CD4-positive, alpha-beta T cell (primary cell): ENCODE results near the gene OIP5. TPM values are rescaled to one million over a fixed set of nuclear protein-coding genes. Genes with fewer than 3 reads are reported as not detected.

ENCODE experiments used
- ATAC-seq: fragments of 200-7000 bp; cut with Tn5 transposase; one replicate; pipeline ENCODE4 v1.10.0; 2022; ENCODE audit warnings: mild to moderate bottlenecking; ENCODE audit not compliant: poor library complexity
- CTCF ChIA-PET: fragments of 350-600 bp; sonication (Branson Sonifier 250); formaldehyde crosslinking; loops from one replicate; lab custom pipeline; 2021; ENCODE audit warnings: antibody characterized with exemption, inconsistent platforms; lab: Charles Lee
- POLR2A ChIA-PET: fragments of 350-600 bp; sonication (Branson Sonifier 250); formaldehyde crosslinking; loops from one replicate; lab custom pipeline; 2021; ENCODE audit warnings: antibody characterized with exemption, inconsistent platforms; lab: Charles Lee
- DNase-seq, 14 experiments: peaks; one replicate each; pipeline ENCODE4 v3.0.0-alpha.2; 2013 to 2020; ENCODE audit warnings: mixed read lengths in 2 of 14
- H3K27ac ChIP-seq, 2 donors: one replicate each; pipeline versions ENCODE4 v1.5.1 to v1.7.0; 2013; ENCODE audit warnings: low read length in 2 of 2, low read depth in 1 of 2, mild to moderate bottlenecking in 1 of 2
- H3K27me3 ChIP-seq, 2 experiments: 1 replicate in 1 of 2; 2 replicates in 1 of 2; pipeline versions ENCODE4 v1.6.1 to v1.7.0; 2013; ENCODE audit warnings: low read length in 2 of 2, control low read depth in 1 of 2, mild to moderate bottlenecking in 1 of 2, moderate library complexity in 1 of 2; ENCODE audit not compliant: insufficient read depth in 2 of 2, control insufficient read depth in 1 of 2
- H3K36me3 ChIP-seq: one replicate; pipeline ENCODE4 v1.6.1; 2013; ENCODE audit warnings: low read length, control low read depth; ENCODE audit not compliant: insufficient read depth
- H3K4me1 ChIP-seq: one replicate; pipeline ENCODE4 v1.6.1; 2013; ENCODE audit warnings: low read length, control low read depth; ENCODE audit not compliant: insufficient read depth
- H3K4me3 ChIP-seq: one replicate; pipeline ENCODE4 v1.5.1; 2013; ENCODE audit warnings: mild to moderate bottlenecking, low read length, moderate library complexity
- H3K9me3 ChIP-seq, 2 experiments: 1 replicate in 1 of 2; 2 replicates in 1 of 2; pipeline versions ENCODE4 v1.6.1 to v1.7.0; 2013; ENCODE audit warnings: low read length in 2 of 2, mild to moderate bottlenecking in 2 of 2, control low read depth in 1 of 2, moderate library complexity in 1 of 2; ENCODE audit not compliant: control insufficient read depth in 1 of 2, insufficient read depth in 1 of 2
- H3K27ac Mint-ChIP-seq: one replicate; pipeline ENCODE4 v1.8.0; 2020; ENCODE audit warnings: mixed read lengths
- H3K27me3 Mint-ChIP-seq: one replicate; pipeline ENCODE4 v1.8.0; 2021; ENCODE audit warnings: mixed read lengths
- H3K36me3 Mint-ChIP-seq: one replicate; pipeline ENCODE4 v1.8.0; 2021; ENCODE audit warnings: low read depth, mixed read lengths
- H3K4me1 Mint-ChIP-seq: one replicate; pipeline ENCODE4 v1.8.0; 2021; ENCODE audit warnings: low read depth, mixed read lengths
- H3K4me3 Mint-ChIP-seq: one replicate; pipeline ENCODE4 v1.8.0; 2020; ENCODE audit warnings: mild to moderate bottlenecking, mixed read lengths
- H3K9me3 Mint-ChIP-seq: one replicate; pipeline ENCODE4 v1.8.0; 2020; ENCODE audit warnings: mixed read lengths
- CTCF ChIP-seq: fragments of 200-600 bp; IDR thresholded peaks from one replicate; pipeline ENCODE4 v1.8.0; 2022; ENCODE audit warnings: antibody characterized with exemption, mild to moderate bottlenecking
- intact Hi-C, 2 experiments: fragments of 100-400 bp; cut with DNase I in 1 of 2; cut with micrococcal nuclease in 1 of 2; formaldehyde crosslinking; loops; one replicate each; pipeline versions ENCODE4 v1.15.1 to v1.9.0; 2023 to 2025; cut with DNase I, micrococcal nuclease
- total RNA-seq, 174 experiments: library from RNA in 2 of 174; stranded (reverse) in 2 of 174; gene quantifications; one replicate each; pipeline ENCODE4 v1.2.3 and lab custom pipeline; 2021 to 2026

Gene OIP5
- total RNA-seq, 2 experiments from 2014 or later = 0.20 to 0.36 TPM

- H3K4me1 ChIP-seq = peaks cover 20% of the 10 kb centered on the region
- Mint-ChIP-seq H3K9me3 (no peaks in the 10 kb centered on the region), H3K4me1 (peaks cover 20% of the 10 kb centered on the region), H3K4me3 (no peak overlapping the region), H3K27ac (no peak overlapping the region), H3K27me3 (no peaks in the 10 kb centered on the region), H3K36me3 (peaks cover 12% of the 10 kb centered on the region)
- intact Hi-C loops = loop anchor here in 1 of 2 experiments (10.0 kb wide), 2 partner anchors 208 to 638 kb away; partner anchors contain the start of genes EHD4 and RPAP1
- H3K27ac ChIP-seq = no peak overlapping the region
- H3K4me3 ChIP-seq = no peak overlapping the region
- ATAC-seq = no peak
- H3K36me3 ChIP-seq = no peaks in the 10 kb centered on the region
- no peak for TF ChIP-seq CTCF
- no peaks in the 10 kb centered on the region for H3K9me3 ChIP-seq
- POLR2A ChIA-PET = no interaction called here
- no peaks in the 10 kb centered on the region for H3K27me3 ChIP-seq
- DNase-seq = no peak
- CTCF ChIA-PET = interaction anchor here (0.7 kb wide), 1 partner anchor 72 kb away, joined by 3 read pairs; no protein-coding TSS in a partner anchor
Measured at GRCh38 chr15:41337047-41337446, 4.7 kb upstream of the OIP5 start.

GRCh38 chr15:41336549-41336948 lies 4.2 kb upstream of the OIP5 start:
- no peaks in the 10 kb centered on the region for H3K9me3 ChIP-seq
- H3K36me3 Mint-ChIP-seq = peaks cover 12% of the 10 kb centered on the region
- POLR2A ChIA-PET = no interaction called here
- no peaks in the 10 kb centered on the region for H3K36me3 ChIP-seq
- DNase-seq (peak in 2 of 14 experiments; percentile 15 to 25), ATAC-seq (no peak)
- no peaks in the 10 kb centered on the region for H3K27me3 Mint-ChIP-seq
- no peak overlapping the region for H3K27ac ChIP-seq
- no peak overlapping the region for H3K4me3 ChIP-seq
- CTCF ChIA-PET = interaction anchor here (0.7 kb wide), 1 partner anchor 72 kb away, joined by 3 read pairs; no protein-coding TSS in a partner anchor
- no peak for TF ChIP-seq CTCF
- peak overlapping the region; percentile 68 for H3K4me3 Mint-ChIP-seq
- H3K4me1 ChIP-seq = peaks cover 23% of the 10 kb centered on the region
- peaks cover 24% of the 10 kb centered on the region for H3K4me1 Mint-ChIP-seq
- H3K27ac Mint-ChIP-seq = no peak overlapping the region
- no peaks in the 10 kb centered on the region for H3K9me3 Mint-ChIP-seq
- intact Hi-C loops = loop anchor here in 1 of 2 experiments (10.0 kb wide), 2 partner anchors 208 to 638 kb away; partner anchors contain the start of genes EHD4 and RPAP1
- H3K27me3 ChIP-seq = no peaks in the 10 kb centered on the region

- Histone ChIP-seq H3K36me3 (no peaks in the 10 kb centered on the region), H3K27me3 (no peaks in the 10 kb centered on the region), H3K9me3 (no peaks in the 10 kb centered on the region), H3K27ac (no peak overlapping the region), H3K4me3 (peak overlapping the region; percentile 77), H3K4me1 (peaks cover 23% of the 10 kb centered on the region)
- DNase-seq (no peak), ATAC-seq (no peak)
- TF ChIP-seq CTCF = no peak
- H3K9me3 Mint-ChIP-seq = no peaks in the 10 kb centered on the region
- peaks cover 12% of the 10 kb centered on the region for H3K36me3 Mint-ChIP-seq
- H3K27me3 Mint-ChIP-seq = no peaks in the 10 kb centered on the region
- peak overlapping the region; percentile 5 for H3K27ac Mint-ChIP-seq
- ChIA-PET POLR2A (no interaction called here), CTCF (no interaction called here)
- peak overlapping the region; percentile 68 for H3K4me3 Mint-ChIP-seq
- intact Hi-C loops = loop anchor here in 1 of 2 experiments (5.0 to 10.0 kb wide), 6 partner anchors 68 to 640 kb away; partner anchors contain the start of genes CHAC1, EHD4, NDUFAF1 and RPAP1
- H3K4me1 Mint-ChIP-seq = peaks cover 25% of the 10 kb centered on the region
Measured at GRCh38 chr15:41334293-41335120, 2.1 kb upstream of the OIP5 start.
